Neural cell (in vitro differentiated cells): ENCODE measurements around the gene CPVL. TPM values are rescaled to one million over a fixed set of nuclear protein-coding genes. Genes with fewer than 3 reads are reported as not detected.

Source experiments
- H2AFZ ChIP-seq: fragments of 200-600, 300-800 bp; sonication (generic), shearing (Covaris generic); 2 replicates; pipeline ENCODE4 v1.6.0; 2014; ENCODE audit warnings: low read depth, mild to moderate bottlenecking, antibody characterized with exemption, low read length, moderate library complexity
- H3F3A ChIP-seq: fragments of 200-600 bp; shearing (Covaris generic); 2 replicates; pipeline ENCODE4 v1.6.1; 2016; ENCODE audit warnings: mild to moderate bottlenecking, moderate library complexity, mixed read lengths, antibody characterized with exemption, low read length; ENCODE audit not compliant: insufficient read depth, poor library complexity, severe bottlenecking
- H3K27ac ChIP-seq: fragments of 200-600, 300-800 bp; sonication (generic), shearing (Covaris generic); 2 replicates; pipeline ENCODE4 v1.5.1; 2014; ENCODE audit warnings: mild to moderate bottlenecking, low read length, moderate library complexity
- H3K27me3 ChIP-seq: fragments of 300-800, 200-600 bp; sonication (generic), shearing (Covaris generic); 2 replicates; pipeline ENCODE4 v1.6.0; 2014; ENCODE audit warnings: mild to moderate bottlenecking, low read depth, low read length, moderate library complexity; ENCODE audit not compliant: insufficient read depth
- H3K36me3 ChIP-seq: fragments of 300-800, 200-600 bp; sonication (generic), shearing (Covaris generic); 2 replicates; pipeline ENCODE4 v1.5.1; 2014; ENCODE audit warnings: mild to moderate bottlenecking, antibody characterized with exemption, low read length, moderate library complexity; ENCODE audit not compliant: insufficient read depth
- H3K4me2 ChIP-seq: fragments of 300-800, 200-600 bp; sonication (generic), shearing (Covaris generic); 2 replicates; pipeline ENCODE4 v1.6.0; 2014; ENCODE audit warnings: mild to moderate bottlenecking, low read length
- H3K4me3 ChIP-seq: fragments of 300-800, 200-600 bp; sonication (generic), shearing (Covaris generic); 2 replicates; pipeline ENCODE4 v1.5.1; 2014; ENCODE audit warnings: mild to moderate bottlenecking, low read length, moderate library complexity
- H3K79me2 ChIP-seq: fragments of 200-600 bp; shearing (Covaris generic); replicated peaks from 2 replicates; pipeline ENCODE4 v1.6.0; 2014; ENCODE audit warnings: mild to moderate bottlenecking, low read length, moderate library complexity; ENCODE audit not compliant: insufficient read depth
- H3K9ac ChIP-seq: fragments of 300-800, 200-600 bp; sonication (generic), shearing (Covaris generic); 2 replicates; pipeline ENCODE4 v1.6.1; 2016; ENCODE audit warnings: mild to moderate bottlenecking, low read length, mixed read lengths
- H3K9me2 ChIP-seq: fragments of 200-600 bp; shearing (Covaris generic); 2 replicates; pipeline ENCODE4 v1.6.1; 2016; ENCODE audit warnings: mild to moderate bottlenecking, low read length, mixed read lengths; ENCODE audit not compliant: insufficient read depth
- H3K9me3 ChIP-seq: fragments of 200-600, 300-800 bp; sonication (generic), shearing (Covaris generic); 2 replicates; pipeline ENCODE4 v1.6.1; 2016; ENCODE audit warnings: mild to moderate bottlenecking, mixed run types, low read length, moderate library complexity, mixed read lengths
- H4K20me1 ChIP-seq: fragments of 200-600 bp; shearing (Covaris generic); 2 replicates; pipeline ENCODE4 v1.6.1; 2016; ENCODE audit warnings: mild to moderate bottlenecking, mixed run types; ENCODE audit not compliant: insufficient read depth
- CTCF ChIP-seq: fragments of 450-650 bp; IDR thresholded peaks from 2 replicates; pipeline ENCODE4 v1.5.1; 2014; ENCODE audit warnings: antibody characterized with exemption, mild to moderate bottlenecking, moderate library complexity; ENCODE audit not compliant: poor library complexity, severe bottlenecking
- EP300 ChIP-seq: fragments of 450-650 bp; conservative IDR thresholded peaks from 2 replicates; pipeline ENCODE4 v1.6.1; 2014; ENCODE audit warnings: antibody characterized with exemption, mild to moderate bottlenecking, moderate library complexity; ENCODE audit not compliant: poor library complexity, severe bottlenecking
- EZH2 ChIP-seq: fragments of 200-600, 300-800 bp; shearing (Covaris generic), sonication (generic); IDR thresholded peaks from 2 replicates; pipeline ENCODE4 v1.6.1; 2014; ENCODE audit warnings: antibody characterized with exemption, low read length, borderline replicate concordance, mild to moderate bottlenecking; ENCODE audit not compliant: insufficient read depth, poor library complexity, severe bottlenecking
- MXI1 ChIP-seq: fragments of 450-650 bp; conservative IDR thresholded peaks from 2 replicates; pipeline ENCODE4 v1.6.1; 2014; ENCODE audit warnings: antibody characterized with exemption, mild to moderate bottlenecking; ENCODE audit not compliant: poor library complexity, severe bottlenecking
- POLR2AphosphoS5 ChIP-seq: IDR thresholded peaks from 2 replicates; pipeline ENCODE4 v1.6.1; 2012
- RAD21 ChIP-seq: fragments of 450-650 bp; conservative IDR thresholded peaks from 2 replicates; pipeline ENCODE4 v1.6.1; 2014; ENCODE audit warnings: antibody characterized with exemption, mild to moderate bottlenecking, moderate library complexity
- REST ChIP-seq: IDR thresholded peaks from 2 replicates; pipeline ENCODE4 v1.6.1; 2012; ENCODE audit warnings: borderline replicate concordance
- SMC3 ChIP-seq: fragments of 450-650 bp; conservative IDR thresholded peaks from 2 replicates; pipeline ENCODE4 v1.6.1; 2014; ENCODE audit warnings: antibody characterized with exemption, mild to moderate bottlenecking, moderate library complexity; ENCODE audit not compliant: poor library complexity
- TAF1 ChIP-seq: IDR thresholded peaks from 2 replicates; pipeline ENCODE4 v1.6.1; 2012; ENCODE audit warnings: low read depth
- polyA plus RNA-seq: library from polyadenylated mRNA; depleted of rRNA; stranded (reverse); fragments of >200 nt; gene quantifications from 2 replicates; pipeline ENCODE4 v1.2.3, GENCODE V29; 2014

CPVL gene
- polyA plus RNA-seq, 1 donor from 2014 or later: 13.0 TPM

- TF ChIP-seq SMC3 (no peak), MXI1 (no peak), RAD21 (no peak), CTCF (no peak), TAF1 (no peak), EZH2 (no peak), EP300 (no peak), REST (no peak), POLR2AphosphoS5 (no peak)
- no peaks in the 10 kb centered on the region for H3K9me2 ChIP-seq
- no peak overlapping the region for H3K4me2 ChIP-seq
- no peak overlapping the region for H3K9ac ChIP-seq
- no peaks in the 10 kb centered on the region for H3K36me3 ChIP-seq
- no peak overlapping the region for H2AFZ ChIP-seq
- no peaks in the 10 kb centered on the region for H3F3A ChIP-seq
- no peaks in the 10 kb centered on the region for H3K27me3 ChIP-seq
- no peak overlapping the region for H3K4me3 ChIP-seq
- no peaks in the 10 kb centered on the region for H3K9me3 ChIP-seq
- H3K27ac ChIP-seq: no peak overlapping the region
- no peaks in the 10 kb centered on the region for H3K79me2 ChIP-seq
- H4K20me1 ChIP-seq: no peaks in the 10 kb centered on the region
Observed at GRCh38 chr7:29038463-29038862, 107.9 kb downstream of the CPVL start.

GRCh38 chr7:29035044-29035740 lies 111.1 kb downstream of the CPVL start:
- no peak overlapping the region for H2AFZ ChIP-seq
- no peaks in the 10 kb centered on the region for H4K20me1 ChIP-seq
- H3K4me2 ChIP-seq: no peak overlapping the region
- H3K36me3 ChIP-seq: no peaks in the 10 kb centered on the region
- H3K79me2 ChIP-seq: no peaks in the 10 kb centered on the region
- no peak for TF ChIP-seq EZH2
- H3K4me3 ChIP-seq: no peak overlapping the region
- H3K9me2 ChIP-seq: no peaks in the 10 kb centered on the region
- H3K9ac ChIP-seq: no peak overlapping the region
- no peak overlapping the region for H3K27ac ChIP-seq
- no peaks in the 10 kb centered on the region for H3K9me3 ChIP-seq
- H3F3A ChIP-seq: no peaks in the 10 kb centered on the region
- H3K27me3 ChIP-seq: no peaks in the 10 kb centered on the region
